ENCODE data around the gene AGMO. TPM values are rescaled to one million over a fixed set of nuclear protein-coding genes. Genes with fewer than 3 reads are reported as not detected.

The AGMO gene
- total and polyA plus RNA-seq, 7 donors: 0.16 to 0.42 (median 0.36) TPM; not detected in 4

GRCh38 chr7:15228831-15229230, 333.0 kb downstream of the AGMO start:
- no peak for TF ChIP-seq EP300 (IDR thresholded peaks at IDR 0.05)
- no peak for TF ChIP-seq POLR2AphosphoS5 (IDR thresholded peaks at IDR 0.05)
- TF ChIP-seq CTCF (IDR thresholded peaks at IDR 0.05): no peak
- no peak for TF ChIP-seq POLR2A (IDR thresholded peaks at IDR 0.05)
- Histone ChIP-seq H3K4me3 (no peak overlapping the region), H3K4me1 (no peaks in the 10 kb centered on the region), H3K36me3 (no peaks in the 10 kb centered on the region), H3K27ac (no peak overlapping the region), H3K27me3 (no peaks in the 10 kb centered on the region), H3K9me3 (peaks cover 0 to 3% (median 0%) of the 10 kb centered on the region in 4 donors)
- 83 to 90% methylated on average over 3 of the region's 3 CpGs for WGBS, 2 donors
- intact Hi-C loops (cut with DNase I): no loop called here
- DNase-seq: no peak

GRCh38 chr7:15225981-15226380, 335.8 kb downstream of the AGMO start:
- no peak for DNase-seq
- Histone ChIP-seq H3K27me3 (no peaks in the 10 kb centered on the region), H3K9me3 (no peaks in the 10 kb centered on the region), H3K4me3 (no peak overlapping the region), H3K27ac (no peak overlapping the region), H3K4me1 (no peaks in the 10 kb centered on the region), H3K36me3 (no peaks in the 10 kb centered on the region)
- WGBS, 2 donors: 16 to 49% methylated on average over 1 of the region's 1 CpG
- intact Hi-C loops (cut with DNase I): no loop called here
- TF ChIP-seq CTCF (IDR thresholded peaks at IDR 0.05) (no peak), POLR2AphosphoS5 (IDR thresholded peaks at IDR 0.05) (no peak), POLR2A (IDR thresholded peaks at IDR 0.05) (no peak), EP300 (IDR thresholded peaks at IDR 0.05) (no peak)

- Histone ChIP-seq H3K27ac (no peak overlapping the region), H3K9me3 (no peaks in the 10 kb centered on the region), H3K4me1 (no peaks in the 10 kb centered on the region), H3K27me3 (no peaks in the 10 kb centered on the region), H3K36me3 (no peaks in the 10 kb centered on the region), H3K4me3 (no peak overlapping the region)
- intact Hi-C loops (cut with DNase I): no loop called here
- TF ChIP-seq POLR2AphosphoS5 (IDR thresholded peaks at IDR 0.05): no peak
- TF ChIP-seq EP300 (IDR thresholded peaks at IDR 0.05): no peak
- TF ChIP-seq CTCF (IDR thresholded peaks at IDR 0.05): no peak
- TF ChIP-seq POLR2A (IDR thresholded peaks at IDR 0.05): no peak
- 42 to 70% methylated on average over 1 of the region's 1 CpG for WGBS, 2 donors
- DNase-seq: no peak
Observed at GRCh38 chr7:15219758-15220157, 342.1 kb downstream of the AGMO start.

GRCh38 chr7:15218261-15218660, 343.6 kb downstream of the AGMO start:
- no peaks in the 10 kb centered on the region for H3K36me3 ChIP-seq
- 29 to 38% methylated on average over 1 of the region's 1 CpG for WGBS, 2 donors
- no peaks in the 10 kb centered on the region for H3K4me1 ChIP-seq
- no peak overlapping the region for H3K27ac ChIP-seq
- no peak overlapping the region for H3K4me3 ChIP-seq
- no peaks in the 10 kb centered on the region for H3K27me3 ChIP-seq
- intact Hi-C loops (cut with DNase I): no loop called here
- DNase-seq: no peak
- TF ChIP-seq POLR2A (IDR thresholded peaks at IDR 0.05): no peak
- H3K9me3 ChIP-seq: no peaks in the 10 kb centered on the region

GRCh38 chr7:15215616-15216015, 346.2 kb downstream of the AGMO start:
- no peaks in the 10 kb centered on the region for H3K27me3 ChIP-seq
- intact Hi-C loops (cut with DNase I): no loop called here
- 89 to 90% methylated on average over 4 of the region's 4 CpGs for WGBS, 2 donors
- no peak overlapping the region for H3K4me3 ChIP-seq
- H3K27ac ChIP-seq: no peak overlapping the region
- no peak for DNase-seq
- TF ChIP-seq POLR2AphosphoS5 (IDR thresholded peaks at IDR 0.05) (no peak), CTCF (IDR thresholded peaks at IDR 0.05) (no peak), POLR2A (IDR thresholded peaks at IDR 0.05) (no peak), EP300 (IDR thresholded peaks at IDR 0.05) (no peak)
- no peaks in the 10 kb centered on the region for H3K4me1 ChIP-seq
- H3K36me3 ChIP-seq: no peaks in the 10 kb centered on the region
- no peaks in the 10 kb centered on the region for H3K9me3 ChIP-seq
